Measurements from ENCODE around the gene CRISPLD2. TPM values are rescaled to one million over a fixed set of nuclear protein-coding genes. Genes with fewer than 3 reads are reported as not detected.

The CRISPLD2 gene
- total and polyA plus RNA-seq, 10 of the 15 experiments (the other 5 are each of a cell fraction or from before 2014, with no cell fraction given), result 0.03 to 0.30 (median 0.08) TPM; not detected in 5

GRCh38 chr16:84887207-84887606, 67.4 kb downstream of the CRISPLD2 start:
- H2AFZ ChIP-seq (ENCODE audit: control insufficient read depth, low read depth, low read length), result no peak overlapping the region
- WGBS (ENCODE audit: insufficient coverage, insufficient replicate concordance, low lambda C conversion rate, missing lambda C conversion rate), result 60% methylated on average over 15 of the region's 15 CpGs
- peaks cover 0 to 2% of the 10 kb centered on the region in 2 experiments; a peak in 2 of 4 replicates for H3K27me3 ChIP-seq (replicated peaks in 1 of 2; ENCODE audit: control insufficient read depth in 2 of 2, insufficient read depth in 2 of 2, low read length in 1 of 2)
- ChIA-PET RAD21 (ENCODE audit: unreplicated experiment) (no interaction called here), SMC1A (ENCODE audit: uncharacterized antibody, unreplicated experiment) (interaction anchor here (1.0 to 3.4 kb wide), 3 partner anchors 8 to 149 kb away, joined by 3 to 19 read pairs (median 4); no protein-coding TSS in a partner anchor), CTCF (interaction anchor here (1.0 kb wide), 1 partner anchor 35 kb away, joined by 6 read pairs; no protein-coding TSS in a partner anchor), POLR2A (no interaction called here)
- in situ Hi-C loops (cut with MboI), result no loop called here
- no peak overlapping the region for H3K9ac ChIP-seq (ENCODE audit: control insufficient read depth, insufficient read depth, low read length)
- no peak overlapping the region for H3K4me2 ChIP-seq (ENCODE audit: control insufficient read depth, insufficient read depth)
- DNase-seq (ENCODE audit: low read depth, low spot score), result no peak
- ATAC-seq, result no peak
- no peaks in the 10 kb centered on the region for H3K4me1 ChIP-seq (ENCODE audit: control insufficient read depth, insufficient read depth, low read length)
- H3K9me3 ChIP-seq (replicated peaks; ENCODE audit: control insufficient read depth, insufficient read depth, low read length), result no peaks in the 10 kb centered on the region
- intact Hi-C loops (cut with micrococcal nuclease; ENCODE audit: unreplicated experiment), result no loop called here
- TF ChIP-seq JUND (IDR thresholded peaks at IDR 0.05; ENCODE audit: low read depth, low read length), result no peak
- TF ChIP-seq ZNF592 (IDR thresholded peaks at IDR 0.05), result no peak
- TF ChIP-seq EP300 (IDR thresholded peaks at IDR 0.05; ENCODE audit: borderline replicate concordance in 1 of 2, control insufficient read depth in 1 of 2, low read depth in 2 of 2, low read length in 2 of 2), result no peak
- TF ChIP-seq CREM (IDR thresholded peaks at IDR 0.05; ENCODE audit: low read depth), result no peak
- TF ChIP-seq TCF12 (IDR thresholded peaks at IDR 0.05; ENCODE audit: low read depth, low read length), result no peak
- no peak for TF ChIP-seq RELB (IDR thresholded peaks at IDR 0.05; ENCODE audit: low read depth)
- TF ChIP-seq HSF1 (IDR thresholded peaks at IDR 0.05; ENCODE audit: low read depth, low read length), result no peak
- no peak overlapping the region for H3K4me3 ChIP-seq
- no peak overlapping the region for H3K27ac ChIP-seq (ENCODE audit: control insufficient read depth, insufficient read depth)
- no peaks in the 10 kb centered on the region for H4K20me1 ChIP-seq (ENCODE audit: control insufficient read depth, insufficient read depth)
- no TSS peak for BruUV-seq (replicated peaks)
- no peaks in the 10 kb centered on the region for H3K79me2 ChIP-seq (ENCODE audit: control insufficient read depth, insufficient read depth, low read length)
- no peak for FAIRE-seq
- H3K36me3 ChIP-seq (ENCODE audit: control insufficient read depth in 2 of 2, insufficient read depth in 2 of 2, low read length in 1 of 2), result no peaks in the 10 kb centered on the region

Measured in GM12878 (cell line).